Cortex of kidney (tissue), 1 donor: ENCODE data around the gene ACP3.
"Not testable (repeated sequence)": the region's sequence is repeated elsewhere in the genome, so short reads cannot be mapped to it uniquely, and the experiment has no call there.

Source experiments
- DNase-seq: peaks from one replicate; lab custom pipeline; 2025; lab: John Stamatoyannopoulos, UW

ACP3 gene

GRCh38 chr3:132317229-132317948 is at the start of gene ACP3:
Gene ACP3 (plus strand): TSS chr3:132317407. CDS start chr3:132317457, 50 bp downstream.
- no peak for DNase-seq

GRCh38 chr3:132268956-132269355 is 48.3 kb upstream of the ACP3 start:
- DNase-seq: no peak

GRCh38 chr3:132273036-132273435 is 44.2 kb upstream of the ACP3 start:
- DNase-seq: no peak

- DNase-seq: no peak
Observed at GRCh38 chr3:132276228-132276906, 40.8 kb upstream of the ACP3 start.

- no peak for DNase-seq
Observed at GRCh38 chr3:132279030-132279429, 38.2 kb upstream of the ACP3 start.

- no peak for DNase-seq
Observed at GRCh38 chr3:132283440-132283839, 33.8 kb upstream of the ACP3 start.

- DNase-seq: no peak
Observed at GRCh38 chr3:132283916-132284405, 33.2 kb upstream of the ACP3 start.

GRCh38 chr3:132284781-132285619 is 32.2 kb upstream of the ACP3 start:
- no peak for DNase-seq

- DNase-seq: no peak
Observed at GRCh38 chr3:132285620-132285945, 31.6 kb upstream of the ACP3 start.

- no peak for DNase-seq
Observed at GRCh38 chr3:132286035-132286434, 31.2 kb upstream of the ACP3 start.

GRCh38 chr3:132288357-132288756 is 28.9 kb upstream of the ACP3 start:
- DNase-seq: no peak

GRCh38 chr3:132289316-132289715 is 27.9 kb upstream of the ACP3 start:
- DNase-seq: no peak

- no peak for DNase-seq
Observed at GRCh38 chr3:132290833-132291232, 26.4 kb upstream of the ACP3 start.

- no peak for DNase-seq
Observed at GRCh38 chr3:132292042-132292441, 25.2 kb upstream of the ACP3 start.

GRCh38 chr3:132293251-132293650 is 24.0 kb upstream of the ACP3 start:
- DNase-seq: no peak

- DNase-seq: no peak
Observed at GRCh38 chr3:132294906-132295305, 22.3 kb upstream of the ACP3 start.

- DNase-seq: not testable (repeated sequence)
Observed at GRCh38 chr3:132303336-132304201, 13.6 kb upstream of the ACP3 start.

- not testable (repeated sequence) for DNase-seq
Observed at GRCh38 chr3:132304351-132304750, 12.9 kb upstream of the ACP3 start.

- DNase-seq: not testable (repeated sequence)
Observed at GRCh38 chr3:132310057-132310456, 7.2 kb upstream of the ACP3 start.

- no peak for DNase-seq
Observed at GRCh38 chr3:132311316-132311715, 5.9 kb upstream of the ACP3 start.

GRCh38 chr3:132311841-132312240 is 5.4 kb upstream of the ACP3 start:
- no peak for DNase-seq

- DNase-seq: no peak
Observed at GRCh38 chr3:132315851-132316250, 1.4 kb upstream of the ACP3 start.
